Endothelial cell (in vitro differentiated cells): Measurements from ENCODE around the gene VPS45. TPM values are rescaled to one million over a fixed set of nuclear protein-coding genes. Genes with fewer than 3 reads are reported as not detected.

Source experiments
- DNase-seq: peaks from one replicate; pipeline ENCODE4 v3.0.0; 2021; ENCODE audit warnings: low spot score
- H3K27ac Mint-ChIP-seq: one replicate; pipeline ENCODE4 v1.8.0; 2021; ENCODE audit warnings: mixed read lengths, inconsistent platforms; ENCODE audit not compliant: unreplicated experiment
- H3K27me3 Mint-ChIP-seq: one replicate; pipeline ENCODE4 v1.8.0; 2021; ENCODE audit warnings: mild to moderate bottlenecking, moderate library complexity, mixed read lengths, inconsistent platforms; ENCODE audit not compliant: unreplicated experiment
- H3K36me3 Mint-ChIP-seq: one replicate; pipeline ENCODE4 v1.8.0; 2021; ENCODE audit warnings: mild to moderate bottlenecking, low read depth, mixed read lengths, inconsistent platforms; ENCODE audit not compliant: unreplicated experiment
- H3K4me1 Mint-ChIP-seq: one replicate; pipeline ENCODE4 v1.8.0; 2021; ENCODE audit warnings: mild to moderate bottlenecking, mixed read lengths, inconsistent platforms; ENCODE audit not compliant: unreplicated experiment
- H3K4me3 Mint-ChIP-seq: one replicate; pipeline ENCODE4 v1.8.0; 2021; ENCODE audit warnings: mild to moderate bottlenecking, mixed read lengths, inconsistent platforms; ENCODE audit not compliant: unreplicated experiment
- H3K9me3 Mint-ChIP-seq: one replicate; pipeline ENCODE4 v1.8.0; 2021; ENCODE audit warnings: mixed read lengths, inconsistent platforms; ENCODE audit not compliant: unreplicated experiment
- CTCF ChIP-seq: fragments of 200-600 bp; sonication (generic); IDR thresholded peaks from one replicate; pipeline ENCODE4 v1.5.0; 2021; ENCODE audit warnings: antibody characterized with exemption; ENCODE audit not compliant: unreplicated experiment
- total RNA-seq: library from RNA; stranded (reverse); fragmentation: NEBNext Ultra II Directional; extraction: Animal tissue kit (Norgen Biotek cat#: 25700); gene quantifications from one replicate; pipeline ENCODE4 v1.2.1, GENCODE V29; 2021; ENCODE audit not compliant: unreplicated experiment

Gene VPS45
- total RNA-seq, 1 donor from 2014 or later: 32.5 TPM

DNA sequence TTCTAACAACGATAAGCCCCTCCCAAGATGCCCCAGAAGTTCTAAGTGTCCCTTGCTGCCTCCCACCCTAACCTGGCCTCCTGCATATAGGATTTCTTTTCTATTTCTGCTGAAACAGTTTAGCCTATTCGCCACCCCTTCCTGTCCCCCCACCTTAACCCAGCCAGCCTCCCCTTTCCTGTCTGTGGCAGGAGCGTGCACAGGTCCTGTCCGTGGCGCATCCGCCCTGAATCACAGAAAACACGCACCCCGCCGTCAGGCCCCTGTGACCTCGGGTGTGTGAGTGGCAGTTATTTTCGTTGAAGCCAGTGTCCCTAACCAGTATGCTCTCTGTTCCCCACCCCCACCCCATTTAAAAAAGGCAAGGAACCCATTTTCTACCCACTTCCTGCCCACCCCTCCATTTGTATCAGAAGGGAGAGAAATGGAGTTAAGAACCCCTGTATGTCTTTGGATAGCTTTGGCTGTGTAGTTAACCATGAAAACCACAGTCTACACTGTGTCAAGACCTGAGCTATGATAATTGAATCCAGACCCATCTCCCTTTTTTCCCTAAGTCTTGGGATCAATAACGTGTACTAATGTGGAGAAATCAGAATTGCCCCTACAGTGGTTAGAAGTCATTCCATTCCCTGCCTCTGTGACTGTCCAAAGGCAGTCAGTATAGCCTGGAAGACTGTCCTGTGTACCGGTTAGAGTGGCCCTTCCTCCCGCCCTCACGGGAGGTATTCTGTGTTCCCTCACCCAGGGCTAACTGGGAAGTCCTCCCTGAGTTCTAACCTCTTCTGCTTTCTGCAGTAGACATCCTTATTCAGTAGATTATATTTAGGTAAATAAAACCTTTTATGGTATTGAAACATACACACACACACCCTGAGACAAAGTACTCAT is 84.0 kb downstream of the VPS45 start:
- Mint-ChIP-seq H3K27ac (peak overlapping the region; percentile 81), H3K4me3 (peak overlapping the region; percentile 98), H3K27me3 (peaks cover 14% of the 10 kb centered on the region), H3K9me3 (no peaks in the 10 kb centered on the region), H3K36me3 (peaks cover 48% of the 10 kb centered on the region), H3K4me1 (peaks cover 42% of the 10 kb centered on the region)
- no peak for TF ChIP-seq CTCF
- no peak for DNase-seq

- peaks cover 12% of the 10 kb centered on the region for H3K27me3 Mint-ChIP-seq
- peaks cover 48% of the 10 kb centered on the region for H3K36me3 Mint-ChIP-seq
- peaks cover 42% of the 10 kb centered on the region for H3K4me1 Mint-ChIP-seq
- no peak overlapping the region for H3K27ac Mint-ChIP-seq
- no peaks in the 10 kb centered on the region for H3K9me3 Mint-ChIP-seq
- no peak for TF ChIP-seq CTCF
- no peak for DNase-seq
- peak overlapping the region; percentile 98 for H3K4me3 Mint-ChIP-seq
These were observed 84.6 kb downstream of the VPS45 start for GRCh38 chr1:150152182-150152536.

DNA sequence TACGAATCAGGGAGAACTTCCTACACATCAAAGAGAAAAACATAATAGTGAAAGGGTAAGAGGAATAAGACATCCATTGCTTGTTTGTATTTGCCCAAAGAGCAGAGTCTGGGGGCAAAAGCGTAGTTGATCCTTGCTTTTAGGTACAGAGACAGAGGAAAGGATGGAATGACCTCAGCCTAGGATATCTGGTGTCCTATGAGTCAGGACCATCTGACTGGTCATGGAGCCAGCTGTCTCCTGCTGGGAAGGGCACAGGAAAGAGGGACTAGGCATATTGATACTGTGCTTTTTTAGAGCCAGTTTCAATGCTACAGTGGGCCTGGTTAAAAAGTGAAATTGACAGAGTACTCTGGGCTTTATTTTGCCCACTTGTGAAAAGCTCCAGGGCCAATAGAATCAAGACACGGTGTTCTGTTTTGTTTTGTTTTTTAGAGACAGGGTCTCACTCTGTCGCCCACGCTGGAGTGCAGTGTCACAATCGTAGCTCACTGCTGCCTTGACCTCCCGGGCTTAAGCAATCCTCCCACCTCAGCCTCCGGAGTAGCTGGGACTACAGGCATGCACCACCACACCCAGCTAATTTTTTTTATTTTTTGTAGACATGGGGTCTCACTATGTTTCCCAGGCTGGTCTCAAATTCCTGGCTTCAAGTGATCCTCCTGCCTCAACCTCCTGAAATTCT is 85.3 kb downstream of the VPS45 start:
- DNase-seq: no peak
- Mint-ChIP-seq H3K36me3 (peaks cover 55% of the 10 kb centered on the region), H3K27me3 (peaks cover 12% of the 10 kb centered on the region), H3K27ac (peak overlapping the region; percentile 27), H3K4me3 (peak overlapping the region; percentile 59), H3K9me3 (no peaks in the 10 kb centered on the region), H3K4me1 (peaks cover 44% of the 10 kb centered on the region)
- no peak for TF ChIP-seq CTCF

DNA sequence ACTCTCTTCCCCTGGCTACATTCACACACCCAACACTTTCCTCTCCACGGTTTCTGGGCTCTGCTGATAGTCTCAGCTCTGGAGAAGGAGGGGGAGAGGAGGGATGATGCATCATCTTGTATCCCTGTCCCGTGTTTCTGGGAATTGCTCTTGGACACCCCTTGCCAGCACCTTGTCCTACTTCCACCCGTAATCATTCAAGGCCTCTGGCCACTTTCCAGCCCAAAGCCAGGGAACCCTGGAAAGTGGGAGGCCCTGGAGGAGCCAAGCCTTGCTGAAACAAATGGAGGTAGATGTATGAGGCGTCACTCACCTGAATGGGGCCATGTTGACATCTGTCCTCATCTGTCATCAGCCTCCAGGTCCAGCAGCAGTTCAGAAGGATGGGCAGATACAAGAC is 86.6 kb downstream of the VPS45 start:
- TF ChIP-seq CTCF: no peak
- no peaks in the 10 kb centered on the region for H3K9me3 Mint-ChIP-seq
- H3K27ac Mint-ChIP-seq: no peak overlapping the region
- no peak for DNase-seq
- H3K36me3 Mint-ChIP-seq: peaks cover 60% of the 10 kb centered on the region
- H3K4me1 Mint-ChIP-seq: peaks cover 46% of the 10 kb centered on the region
- peak overlapping the region; percentile 68 for H3K4me3 Mint-ChIP-seq
- H3K27me3 Mint-ChIP-seq: peaks cover 12% of the 10 kb centered on the region
